ENCODE results near the gene TSTD1. TPM values are rescaled to one million over a fixed set of nuclear protein-coding genes. Genes with fewer than 3 reads are reported as not detected.

TSTD1 gene
- total and polyA plus RNA-seq, 10 of the 15 experiments (the other 5 are each of a cell fraction or from before 2014, with no cell fraction given), result 33.3 to 145 (median 89.4) TPM

DNA sequence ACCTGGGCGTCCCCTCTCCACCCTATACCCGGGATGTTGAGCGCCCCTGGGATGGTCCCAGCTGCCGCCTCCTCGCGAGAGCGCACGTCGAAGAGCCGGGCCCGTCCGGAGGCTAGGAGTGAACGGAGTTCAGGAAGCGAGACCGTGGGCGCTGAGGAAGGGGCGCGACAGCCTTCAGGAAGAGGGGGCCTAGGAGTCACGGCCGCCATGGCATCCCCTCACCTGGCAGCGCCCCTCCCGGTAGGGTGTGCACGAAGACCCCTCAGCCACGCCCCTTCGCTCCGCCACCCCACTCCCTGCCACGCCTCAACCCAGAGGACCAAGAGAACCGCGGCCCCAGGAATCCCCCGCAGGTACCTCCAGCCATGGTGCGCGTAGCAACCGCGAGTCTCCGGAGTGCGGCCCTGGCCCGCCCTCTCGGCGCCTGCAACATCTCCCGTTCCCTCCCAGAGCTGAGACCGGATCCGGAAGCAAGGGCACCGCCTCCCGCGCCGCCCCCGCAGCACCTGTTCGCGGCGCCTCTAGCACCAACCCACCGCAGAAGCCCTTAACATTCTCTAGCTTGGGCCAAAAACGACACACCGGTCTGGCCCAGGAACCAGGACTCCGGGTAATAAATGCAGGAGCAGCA lies at the start of gene TSTD1 (continued):
- TF ChIP-seq, protein P1, sequence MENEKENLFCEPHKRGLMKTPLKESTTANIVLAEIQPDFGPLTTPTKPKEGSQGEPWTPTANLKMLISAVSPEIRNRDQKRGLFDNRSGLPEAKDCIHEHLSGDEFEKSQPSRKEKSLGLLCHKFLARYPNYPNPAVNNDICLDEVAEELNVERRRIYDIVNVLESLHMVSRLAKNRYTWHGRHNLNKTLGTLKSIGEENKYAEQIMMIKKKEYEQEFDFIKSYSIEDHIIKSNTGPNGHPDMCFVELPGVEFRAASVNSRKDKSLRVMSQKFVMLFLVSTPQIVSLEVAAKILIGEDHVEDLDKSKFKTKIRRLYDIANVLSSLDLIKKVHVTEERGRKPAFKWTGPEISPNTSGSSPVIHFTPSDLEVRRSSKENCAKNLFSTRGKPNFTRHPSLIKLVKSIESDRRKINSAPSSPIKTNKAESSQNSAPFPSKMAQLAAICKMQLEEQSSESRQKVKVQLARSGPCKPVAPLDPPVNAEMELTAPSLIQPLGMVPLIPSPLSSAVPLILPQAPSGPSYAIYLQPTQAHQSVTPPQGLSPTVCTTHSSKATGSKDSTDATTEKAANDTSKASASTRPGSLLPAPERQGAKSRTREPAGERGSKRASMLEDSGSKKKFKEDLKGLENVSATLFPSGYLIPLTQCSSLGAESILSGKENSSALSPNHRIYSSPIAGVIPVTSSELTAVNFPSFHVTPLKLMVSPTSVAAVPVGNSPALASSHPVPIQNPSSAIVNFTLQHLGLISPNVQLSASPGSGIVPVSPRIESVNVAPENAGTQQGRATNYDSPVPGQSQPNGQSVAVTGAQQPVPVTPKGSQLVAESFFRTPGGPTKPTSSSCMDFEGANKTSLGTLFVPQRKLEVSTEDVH (IDR thresholded peaks at IDR 0.05; ENCODE audit: low read depth, partially characterized antibody), result peak; percentile 65
- no peak for TF ChIP-seq BCL11A (IDR thresholded peaks at IDR 0.05; ENCODE audit: low read depth, low read length)
- peak; percentile 83 for TF ChIP-seq MXI1 (IDR thresholded peaks at IDR 0.05; ENCODE audit: low read depth, low read length)
- TF ChIP-seq FOXK2 (IDR thresholded peaks at IDR 0.05), result no peak
- 0 out of 2 replicates have a peak, but pooled peaks have one; percentile 10 for TF ChIP-seq EED (IDR thresholded peaks at IDR 0.05; ENCODE audit: low read depth)
- TF ChIP-seq, protein P2, sequence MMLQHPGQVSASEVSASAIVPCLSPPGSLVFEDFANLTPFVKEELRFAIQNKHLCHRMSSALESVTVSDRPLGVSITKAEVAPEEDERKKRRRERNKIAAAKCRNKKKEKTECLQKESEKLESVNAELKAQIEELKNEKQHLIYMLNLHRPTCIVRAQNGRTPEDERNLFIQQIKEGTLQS (IDR thresholded peaks at IDR 0.05; ENCODE audit: borderline replicate concordance, extremely low read depth, low read depth, low read length), result no peak
- peak; percentile 91 for TF ChIP-seq POLR2AphosphoS2 (IDR thresholded peaks at IDR 0.05; ENCODE audit: low read depth, low read length)
- peak; percentile 57; the same call in 1 of the 2 replicates for TF ChIP-seq TAF1 (IDR thresholded peaks at IDR 0.05; ENCODE audit: borderline replicate concordance, low read depth, low read length)
- no peak for TF ChIP-seq HCFC1 (IDR thresholded peaks at IDR 0.05; ENCODE audit: low read length)
- TF ChIP-seq, protein P3, sequence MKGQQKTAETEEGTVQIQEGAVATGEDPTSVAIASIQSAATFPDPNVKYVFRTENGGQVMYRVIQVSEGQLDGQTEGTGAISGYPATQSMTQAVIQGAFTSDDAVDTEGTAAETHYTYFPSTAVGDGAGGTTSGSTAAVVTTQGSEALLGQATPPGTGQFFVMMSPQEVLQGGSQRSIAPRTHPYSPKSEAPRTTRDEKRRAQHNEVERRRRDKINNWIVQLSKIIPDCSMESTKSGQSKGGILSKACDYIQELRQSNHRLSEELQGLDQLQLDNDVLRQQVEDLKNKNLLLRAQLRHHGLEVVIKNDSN (IDR thresholded peaks at IDR 0.05; ENCODE audit: borderline replicate concordance, extremely low read length, insufficient read depth, low read depth, low read length), result no peak
- TF ChIP-seq SREBF1 (IDR thresholded peaks at IDR 0.05; ENCODE audit: low read length), result no peak
- TF ChIP-seq KDM1A (IDR thresholded peaks at IDR 0.05; ENCODE audit: borderline replicate concordance), result no peak
- TF ChIP-seq POLR2AphosphoS5 (IDR thresholded peaks at IDR 0.05; ENCODE audit: low read length), result peak; percentile 77
- TF ChIP-seq NBN (IDR thresholded peaks at IDR 0.05), result peak; percentile 83
- TF ChIP-seq PAX8 (IDR thresholded peaks at IDR 0.05), result no peak
- TF ChIP-seq, protein P4, sequence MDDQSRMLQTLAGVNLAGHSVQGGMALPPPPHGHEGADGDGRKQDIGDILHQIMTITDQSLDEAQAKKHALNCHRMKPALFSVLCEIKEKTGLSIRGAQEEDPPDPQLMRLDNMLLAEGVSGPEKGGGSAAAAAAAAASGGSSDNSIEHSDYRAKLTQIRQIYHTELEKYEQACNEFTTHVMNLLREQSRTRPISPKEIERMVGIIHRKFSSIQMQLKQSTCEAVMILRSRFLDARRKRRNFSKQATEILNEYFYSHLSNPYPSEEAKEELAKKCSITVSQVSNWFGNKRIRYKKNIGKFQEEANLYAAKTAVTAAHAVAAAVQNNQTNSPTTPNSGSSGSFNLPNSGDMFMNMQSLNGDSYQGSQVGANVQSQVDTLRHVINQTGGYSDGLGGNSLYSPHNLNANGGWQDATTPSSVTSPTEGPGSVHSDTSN (IDR thresholded peaks at IDR 0.05; ENCODE audit: insufficient replicate concordance, low read depth, low read length), result no peak
- no peak for TF ChIP-seq NRF1 (conservative IDR thresholded peaks at IDR 0.05; ENCODE audit: low read depth, low read length)
- TF ChIP-seq ZSCAN29 (IDR thresholded peaks at IDR 0.05), result no peak
- no peak for TF ChIP-seq NFXL1 (IDR thresholded peaks at IDR 0.05; ENCODE audit: borderline replicate concordance)
- peak; percentile 87 for TF ChIP-seq GABPA (IDR thresholded peaks at IDR 0.05; ENCODE audit: low read depth)
- TF ChIP-seq YBX1 (IDR thresholded peaks at IDR 0.05), result no peak
- TF ChIP-seq SRF (IDR thresholded peaks at IDR 0.05; ENCODE audit: low read depth in 2 of 2, low read length in 2 of 2), result no peak
- TF ChIP-seq PAX5 (IDR thresholded peaks at IDR 0.05; ENCODE audit: borderline replicate concordance, low read depth, low read length), result peak; percentile 62; the same call in 1 of the 2 replicates
- no peak for TF ChIP-seq SMAD1 (IDR thresholded peaks at IDR 0.05; ENCODE audit: low read depth, partially characterized antibody)
- TF ChIP-seq DPF2 (IDR thresholded peaks at IDR 0.05), result peak; percentile 51; the same call in 1 of the 2 replicates
- TF ChIP-seq RFX5 (IDR thresholded peaks at IDR 0.05; ENCODE audit: low read depth, low read length), result no peak
- no peak for TF ChIP-seq ZNF217 (IDR thresholded peaks at IDR 0.05)
- TF ChIP-seq ZNF384 (IDR thresholded peaks at IDR 0.05; ENCODE audit: borderline replicate concordance, low read depth, low read length), result no peak
